D721Med (cell line): ENCODE measurements around the gene RYR3.

ENCODE experiments used
- DNase-seq: peaks from one replicate; pipeline ENCODE4 v3.0.0; 2011; ENCODE audit warnings: low spot score; ENCODE audit not compliant: insufficient read length
- FAIRE-seq: peaks from 2 replicates; lab custom pipeline; 2011; peaks lifted over from hg19 to GRCh38; lab: Jason Lieb, UNC
- CTCF ChIP-seq: IDR thresholded peaks from 2 replicates; pipeline ENCODE4 v1.5.1; 2012; ENCODE audit warnings: mild to moderate bottlenecking, control low read depth; ENCODE audit not compliant: insufficient read depth; ENCODE audit errors: missing control alignments

Gene RYR3

GRCh38 chr15:33655488-33655887, 344.7 kb downstream of the RYR3 start:
- FAIRE-seq (no peak), DNase-seq (no peak)
- TF ChIP-seq CTCF, result no peak

- FAIRE-seq, result no peak
- DNase-seq, result no peak
- TF ChIP-seq CTCF, result no peak
Measured at GRCh38 chr15:33656168-33656567, 345.4 kb downstream of the RYR3 start.

GRCh38 chr15:33660151-33660550, 349.4 kb downstream of the RYR3 start:
- DNase-seq (no peak), FAIRE-seq (no peak)
- no peak for TF ChIP-seq CTCF

GRCh38 chr15:33662014-33662413, 351.2 kb downstream of the RYR3 start:
- no peak for TF ChIP-seq CTCF
- DNase-seq (no peak), FAIRE-seq (no peak)

- TF ChIP-seq CTCF, result no peak
- no peak for FAIRE-seq
- no peak for DNase-seq
Measured at GRCh38 chr15:33664947-33665346, 354.2 kb downstream of the RYR3 start.

GRCh38 chr15:33670567-33670966, 359.8 kb downstream of the RYR3 start:
- DNase-seq (no peak), FAIRE-seq (no peak)
- TF ChIP-seq CTCF, result no peak

- no peak for TF ChIP-seq CTCF
- FAIRE-seq, result no peak
- DNase-seq, result no peak
Measured at GRCh38 chr15:33671456-33671855, 360.7 kb downstream of the RYR3 start.
